HepG2 (cell line): Measurements from ENCODE around the gene DISP2. TPM values are rescaled to one million over a fixed set of nuclear protein-coding genes. Genes with fewer than 3 reads are reported as not detected.

Source experiments
- ATAC-seq: fragments of 200-7000 bp; cut with Tn5 transposase; 3 replicates; pipeline ENCODE4 v1.9.1; 2020; ENCODE audit warnings: mild to moderate bottlenecking, moderate library complexity
- BruUV-seq: library from RNA; stranded (reverse); fragments of 400-500 nt; replicated peaks from 2 replicates; lab custom pipeline; 2021; lab: Mats Ljungman, UMichigan
- CTCF ChIA-PET: fragments of 300-600 bp; formaldehyde crosslinking; extraction: SDS; loops from one replicate; lab custom pipeline; 2021; ENCODE audit warnings: low total read pairs, inconsistent platforms, low intra/inter-chr PET ratio; lab: Yijun Ruan, JAX
- POLR2A ChIA-PET: fragments of 350-600 bp; sonication (Branson Sonifier 250); formaldehyde crosslinking; loops from one replicate; lab custom pipeline; 2020; ENCODE audit warnings: antibody characterized with exemption, inconsistent platforms; lab: Yijun Ruan, JAX
- DNase-seq: peaks from one replicate; pipeline ENCODE4 v3.0.0-alpha.2; 2015; ENCODE audit warnings: low spot score
- FAIRE-seq: peaks from 3 replicates; lab custom pipeline; 2011; peaks lifted over from hg19 to GRCh38; lab: Jason Lieb, UNC
- H2AFZ ChIP-seq: one replicate; pipeline ENCODE4 v1.6.1; 2011; ENCODE audit warnings: low read length, inconsistent platforms
- H3K27ac ChIP-seq: fragments of 300-600 bp; 3 replicates; pipeline ENCODE4 v1.8.0; 2011; ENCODE audit warnings: mixed run types, mild to moderate bottlenecking, mixed read lengths, low read length, inconsistent platforms; ENCODE audit not compliant: insufficient read depth; ENCODE audit errors: extremely low read length
- H3K27me3 ChIP-seq, 2 experiments: fragments of 200-600 bp in 1 of 2; 2 replicates in 1 of 2; 3 replicates in 1 of 2; pipeline versions ENCODE4 v1.6.0 to v1.8.0; 2011; ENCODE audit warnings: low read length in 2 of 2, mild to moderate bottlenecking in 2 of 2, moderate library complexity in 2 of 2, inconsistent platforms in 1 of 2; ENCODE audit not compliant: insufficient read depth in 2 of 2, control insufficient read depth in 1 of 2
- H3K36me3 ChIP-seq, 2 experiments: fragments of 200-600 bp in 1 of 2; replicated peaks in 1 of 2; 2 replicates in 1 of 2; 3 replicates in 1 of 2; pipeline versions ENCODE4 v1.5.1 to v1.8.0; 2011; ENCODE audit warnings: low read length in 2 of 2, inconsistent platforms in 1 of 2; ENCODE audit not compliant: insufficient read depth in 2 of 2, control insufficient read depth in 1 of 2
- H3K4me1 ChIP-seq: 2 replicates; pipeline ENCODE4 v1.5.1; 2012; ENCODE audit warnings: low read length, inconsistent platforms; ENCODE audit not compliant: insufficient read depth
- H3K4me2 ChIP-seq: 2 replicates; pipeline ENCODE4 v1.6.0; 2011; ENCODE audit warnings: low read depth, low read length, inconsistent platforms
- H3K4me3 ChIP-seq, 3 experiments: fragments of 200-600 bp in 1 of 3; sonication (generic), shearing (Covaris generic) in 1 of 3; replicated peaks in 1 of 3; 2 replicates each; pipeline ENCODE4 v1.5.1; 2011 to 2016; ENCODE audit warnings: low read length in 3 of 3, inconsistent platforms in 2 of 3, low read depth in 2 of 3, mild to moderate bottlenecking in 2 of 3, control low read depth in 1 of 3, mixed read lengths in 1 of 3; ENCODE audit not compliant: insufficient read depth in 1 of 3
- H3K79me2 ChIP-seq: one replicate; pipeline ENCODE4 v1.6.1; 2011; ENCODE audit warnings: low read length, inconsistent platforms; ENCODE audit not compliant: insufficient read depth
- H3K9ac ChIP-seq: 2 replicates; pipeline ENCODE4 v1.6.0; 2011; ENCODE audit warnings: mild to moderate bottlenecking, low read depth, low read length, inconsistent platforms; ENCODE audit not compliant: insufficient read depth
- H3K9me3 ChIP-seq: 2 replicates; pipeline ENCODE4 v1.5.1; 2012; ENCODE audit warnings: mild to moderate bottlenecking, low read length
- H4K20me1 ChIP-seq: 2 replicates; pipeline ENCODE4 v1.6.0; 2011; ENCODE audit warnings: inconsistent platforms, mild to moderate bottlenecking, low read length, moderate library complexity; ENCODE audit not compliant: insufficient read depth
- ATF7 ChIP-seq, 2 experiments: fragments of 450-650 bp in 1 of 2; sonication (generic) in 1 of 2; formaldehyde crosslinking in 1 of 2; IDR thresholded peaks; 2 replicates each; pipeline versions ENCODE4 v1.4.0 to v1.6.1; 2016 to 2020; ENCODE audit warnings: antibody characterized with exemption in 1 of 2, mild to moderate bottlenecking in 1 of 2, missing genetic modification reagents in 1 of 2
- CREB1 ChIP-seq, 2 experiments: fragments of 450-650 bp in 1 of 2; IDR thresholded peaks; 2 replicates each; pipeline ENCODE4 v1.6.1; 2016 to 2017; ENCODE audit warnings: control low read depth in 1 of 2, mild to moderate bottlenecking in 1 of 2, missing compliant biosample characterization in 1 of 2, missing genetic modification characterization in 1 of 2
- ETV5 ChIP-seq: IDR thresholded peaks from 2 replicates; pipeline ENCODE4 v1.6.1; 2018; ENCODE audit warnings: missing biosample characterization, missing genetic modification reagents, inconsistent platforms, borderline replicate concordance
- GFI1 ChIP-seq: sonication (generic); formaldehyde crosslinking; IDR thresholded peaks from 2 replicates; pipeline ENCODE4 v1.5.0; 2020; ENCODE audit warnings: missing genetic modification reagents, mild to moderate bottlenecking, borderline replicate concordance
- NFYB ChIP-seq: sonication (generic); formaldehyde crosslinking; IDR thresholded peaks from 2 replicates; pipeline ENCODE4 v1.4.0; 2020; ENCODE audit warnings: missing genetic modification reagents
- RERE ChIP-seq: IDR thresholded peaks from 2 replicates; pipeline ENCODE4 v1.6.1; 2016; ENCODE audit warnings: low read depth, missing genetic modification reagents, missing compliant biosample characterization
- SMAD1 ChIP-seq: sonication (generic); formaldehyde crosslinking; IDR thresholded peaks from 2 replicates; pipeline ENCODE4 v1.4.0; 2020; ENCODE audit warnings: missing genetic modification reagents, low read depth, mild to moderate bottlenecking, borderline replicate concordance
- SMARCC2 ChIP-seq: fragments of 450-650 bp; IDR thresholded peaks from 2 replicates; pipeline ENCODE4 v1.6.1; 2017; ENCODE audit warnings: antibody characterized with exemption, mild to moderate bottlenecking
- ZNF207 ChIP-seq: fragments of 450-650 bp; IDR thresholded peaks from 2 replicates; pipeline ENCODE4 v1.6.1; 2016; ENCODE audit warnings: antibody characterized with exemption, borderline replicate concordance
- WGBS: methylation state at CpG from one replicate; pipeline ENCODE4 v1.1.6; 2017; ENCODE audit warnings: low lambda C conversion rate; 5-methylcytosine and 5-hydroxymethylcytosine counted together
- in situ Hi-C: cut with HindIII; loops from 2 replicates; pipeline ENCODE4 v1.10.0; 2017; ENCODE audit warnings: low pct_unique_long_range_greater_than_20kb; ENCODE audit not compliant: extremely low pct_ligation_motif_present
- intact Hi-C: fragments of 100-400 bp; cut with micrococcal nuclease; formaldehyde crosslinking; loops from one replicate; pipeline ENCODE4 v1.10.0; 2022; ENCODE audit not compliant: unreplicated experiment
- polyA plus RNA-seq, 8 experiments: library from polyadenylated mRNA; depleted of rRNA in 3 of 8; stranded (reverse) in 7 of 8; unstranded in 1 of 8; fragments of >200 nt; fragmentation: Illumina TruSeq in 4 of 8; extraction: Trizol in 4 of 8; gene quantifications; 2 replicates each; pipeline versions ENCODE4 v1.2.1 to v1.2.3, GENCODE V29; 2011 to 2016; ENCODE audit warnings: low read depth in 4 of 8, missing spikeins in 1 of 8, mixed read lengths in 1 of 8; ENCODE audit not compliant: insufficient read depth in 1 of 8
- total RNA-seq, 5 experiments: library from RNA; depleted of rRNA; stranded (reverse); fragments of >200 nt; fragmentation: Illumina TruSeq; extraction: Trizol; gene quantifications; 2 replicates each; pipeline ENCODE4 v1.2.3, GENCODE V29; 2016; ENCODE audit warnings: low read depth in 1 of 5

Gene DISP2
- total and polyA plus RNA-seq, 2 of the 13 experiments (the other 11 are each of a cell fraction or from before 2014, with no cell fraction given) = 0.09 to 0.32 TPM

GRCh38 chr15:40344217-40344616, 13.8 kb upstream of the DISP2 start:
- Histone ChIP-seq H2AFZ (no peak overlapping the region), H3K4me3 (no peak overlapping the region), H3K79me2 (no peaks in the 10 kb centered on the region), H3K4me1 (peaks cover 83% of the 10 kb centered on the region), H3K36me3 (no peaks in the 10 kb centered on the region), H3K4me2 (no peak overlapping the region), H3K9me3 (no peaks in the 10 kb centered on the region), H3K27ac (no peak overlapping the region), H4K20me1 (no peaks in the 10 kb centered on the region), H3K27me3 (no peaks in the 10 kb centered on the region; a peak in 1 of 5 replicates), H3K9ac (no peak overlapping the region)
- ChIA-PET CTCF (interaction anchor here (1.3 to 1.9 kb wide), 3 partner anchors 10 to 78 kb away, joined by 5 to 11 read pairs (median 7); no protein-coding TSS in a partner anchor), POLR2A (interaction anchor here (2.1 kb wide), 1 partner anchor 21 kb away, joined by 5 read pairs; the partner anchor contains the start of gene INAFM2)
- 20% methylated on average over 3 of the region's 6 CpGs for WGBS
- intact Hi-C loops = loop anchor here (1.0 kb wide), 1 partner anchor 78 kb away; no protein-coding TSS in a partner anchor
- in situ Hi-C loops = no loop called here
- DNase-seq (no peak), ATAC-seq (no peak), FAIRE-seq (no peak)
- BruUV-seq = no TSS peak
- no peak for TF ChIP-seq NFYB (CRISPR knock-in tag)
- no peak for TF ChIP-seq RERE (CRISPR knock-in tag)
- TF ChIP-seq ZNF207 = no peak
- TF ChIP-seq GFI1 = no peak
- no peak for TF ChIP-seq ETV5 (CRISPR knock-in tag)
- peak; percentile 91 for TF ChIP-seq CREB1 (IDR thresholded peaks at IDR 0.05)
- no peak for TF ChIP-seq CREB1 (CRISPR knock-in tag; IDR thresholded peaks at IDR 0.05)
- no peak for TF ChIP-seq SMARCC2
- TF ChIP-seq SMAD1 (CRISPR knock-in tag) = no peak
- TF ChIP-seq ATF7 (IDR thresholded peaks at IDR 0.05) = peak; percentile 78
- no peak for TF ChIP-seq ATF7 (CRISPR knock-in tag; IDR thresholded peaks at IDR 0.05)
